ENCODE results near the gene FABP7. TPM values are rescaled to one million over a fixed set of nuclear protein-coding genes. Genes with fewer than 3 reads are reported as not detected.

The FABP7 gene
- total RNA-seq, 2 experiments from 2014 or later, result not detected

DNA sequence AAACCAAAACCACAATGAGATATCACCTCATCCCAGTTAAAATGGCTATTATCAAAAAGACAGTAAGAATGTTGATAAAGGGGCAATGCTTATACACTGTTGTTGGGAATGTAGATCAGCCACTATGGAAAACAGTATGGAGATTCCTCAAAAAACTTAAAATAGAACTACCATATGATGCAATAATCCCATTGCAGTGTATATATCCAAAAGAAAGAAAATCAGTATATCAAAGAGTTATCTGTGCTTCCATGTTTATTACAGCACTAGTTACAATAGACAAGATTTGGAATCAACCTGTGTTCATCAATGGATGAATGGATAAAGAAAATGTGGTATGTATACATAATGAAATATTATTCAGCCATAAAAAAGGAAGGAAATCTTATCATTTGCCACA is 3.5 kb upstream of the FABP7 start:
- POLR2A ChIA-PET, result no interaction called here
- H3K27ac ChIP-seq (ENCODE audit: low read depth, low read length, poor library complexity, severe bottlenecking), result no peak overlapping the region
- H2AFZ ChIP-seq (ENCODE audit: low read length), result no peak overlapping the region
- no peaks in the 10 kb centered on the region for H3K36me3 ChIP-seq (ENCODE audit: insufficient read depth, low read length)
- intact Hi-C loops (cut with micrococcal nuclease; ENCODE audit: unreplicated experiment), result no loop called here
- no peaks in the 10 kb centered on the region for H4K20me1 ChIP-seq (ENCODE audit: insufficient read depth, low read length)
- 0 out of 2 replicates have a peak, but pooled peaks cover 2% of the 10 kb centered on the region for H3K9me2 ChIP-seq (ENCODE audit: insufficient read depth, low read length)
- no peak overlapping the region for H3K4me3 ChIP-seq (ENCODE audit: low read depth, low read length, poor library complexity, severe bottlenecking)
- no TSS peak for BruUV-seq (replicated peaks)
- H3K4me1 ChIP-seq (ENCODE audit: insufficient read depth, low read length, poor library complexity, severe bottlenecking), result no peaks in the 10 kb centered on the region
- H3K79me2 ChIP-seq (ENCODE audit: insufficient read depth, low read depth, low read length), result no peaks in the 10 kb centered on the region
- DNase-seq (ENCODE audit: low spot score), result no peak
- no peaks in the 10 kb centered on the region for H3K9me3 ChIP-seq (ENCODE audit: low read length)
- no peak overlapping the region for H3K4me2 ChIP-seq (ENCODE audit: low read length)
- CTCF ChIA-PET (ENCODE audit: unreplicated experiment), result no interaction called here
- TF ChIP-seq CTCF (conservative IDR thresholded peaks at IDR 0.05; ENCODE audit: low read length) (no peak), EZH2phosphoT487 (IDR thresholded peaks at IDR 0.05; ENCODE audit: borderline replicate concordance, low read depth, low read length) (no peak)

GRCh38 chr6:122778302-122778701 is 1.2 kb upstream of the FABP7 start:
- no peak for TF ChIP-seq EZH2phosphoT487 (IDR thresholded peaks at IDR 0.05; ENCODE audit: borderline replicate concordance, low read depth, low read length)
- no peak for TF ChIP-seq CTCF (conservative IDR thresholded peaks at IDR 0.05; ENCODE audit: low read length)
- H3K4me3 ChIP-seq (ENCODE audit: low read depth, low read length, poor library complexity, severe bottlenecking), result no peak overlapping the region
- intact Hi-C loops (cut with micrococcal nuclease; ENCODE audit: unreplicated experiment), result no loop called here
- POLR2A ChIA-PET, result no interaction called here
- H3K4me2 ChIP-seq (ENCODE audit: low read length), result no peak overlapping the region
- no peak for DNase-seq (ENCODE audit: low spot score)
- H3K4me1 ChIP-seq (ENCODE audit: insufficient read depth, low read length, poor library complexity, severe bottlenecking), result no peaks in the 10 kb centered on the region
- H3K9me2 ChIP-seq (ENCODE audit: insufficient read depth, low read length), result 0 out of 2 replicates have a peak, but pooled peaks cover 2% of the 10 kb centered on the region
- H3K79me2 ChIP-seq (ENCODE audit: insufficient read depth, low read depth, low read length), result no peaks in the 10 kb centered on the region
- H3K9me3 ChIP-seq (ENCODE audit: low read length), result no peaks in the 10 kb centered on the region
- CTCF ChIA-PET (ENCODE audit: unreplicated experiment), result no interaction called here
- H3K36me3 ChIP-seq (ENCODE audit: insufficient read depth, low read length), result no peaks in the 10 kb centered on the region
- no TSS peak for BruUV-seq (replicated peaks)
- H2AFZ ChIP-seq (ENCODE audit: low read length), result no peak overlapping the region
- no peaks in the 10 kb centered on the region for H4K20me1 ChIP-seq (ENCODE audit: insufficient read depth, low read length)
- H3K27ac ChIP-seq (ENCODE audit: low read depth, low read length, poor library complexity, severe bottlenecking), result no peak overlapping the region

DNA sequence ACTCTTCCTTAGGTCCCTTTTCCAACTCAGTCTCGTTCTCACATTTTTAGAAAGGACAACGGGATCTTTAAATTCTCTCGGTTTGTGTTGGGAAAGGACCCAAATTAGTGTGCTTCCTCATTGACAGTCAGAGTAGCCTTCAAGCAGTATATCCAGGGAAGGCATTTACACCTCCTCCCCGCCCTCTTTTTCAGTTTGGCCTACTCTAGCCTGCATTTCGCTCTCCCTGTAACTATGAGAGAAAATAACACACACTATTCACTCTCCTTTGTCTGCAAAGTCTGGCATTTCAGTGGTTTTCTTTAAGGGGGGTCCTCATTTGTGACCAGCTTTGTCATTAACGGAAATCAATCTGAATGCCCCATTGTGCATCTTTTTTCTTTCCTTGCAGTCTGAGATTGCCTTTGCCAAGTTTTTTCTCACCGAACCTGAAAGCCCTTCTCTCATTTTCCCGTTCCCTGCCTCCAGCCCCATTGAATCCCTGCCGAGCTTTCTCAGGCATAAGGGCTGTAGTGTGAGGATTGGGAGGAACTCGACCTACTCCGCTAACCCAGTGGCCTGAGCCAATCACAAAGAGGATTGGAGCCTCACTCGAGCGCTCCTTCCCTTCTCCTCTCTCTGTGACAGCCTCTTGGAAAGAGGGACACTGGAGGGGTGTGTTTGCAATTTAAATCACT is 393 bp upstream of the FABP7 start:
- ChIA-PET CTCF (ENCODE audit: unreplicated experiment) (no interaction called here), POLR2A (no interaction called here)
- Histone ChIP-seq H3K4me1 (ENCODE audit: insufficient read depth, low read length, poor library complexity, severe bottlenecking) (no peaks in the 10 kb centered on the region), H3K4me2 (ENCODE audit: low read length) (no peak overlapping the region), H2AFZ (ENCODE audit: low read length) (no peak overlapping the region), H4K20me1 (ENCODE audit: insufficient read depth, low read length) (no peaks in the 10 kb centered on the region), H3K36me3 (ENCODE audit: insufficient read depth, low read length) (no peaks in the 10 kb centered on the region), H3K9me2 (ENCODE audit: insufficient read depth, low read length) (0 out of 2 replicates have a peak, but pooled peaks cover 2% of the 10 kb centered on the region), H3K27ac (ENCODE audit: low read depth, low read length, poor library complexity, severe bottlenecking) (no peak overlapping the region), H3K4me3 (ENCODE audit: low read depth, low read length, poor library complexity, severe bottlenecking) (no peak overlapping the region), H3K9me3 (ENCODE audit: low read length) (no peaks in the 10 kb centered on the region), H3K79me2 (ENCODE audit: insufficient read depth, low read depth, low read length) (no peaks in the 10 kb centered on the region)
- BruUV-seq (replicated peaks), result no TSS peak
- intact Hi-C loops (cut with micrococcal nuclease; ENCODE audit: unreplicated experiment), result no loop called here
- DNase-seq (ENCODE audit: low spot score), result no peak
- TF ChIP-seq EZH2phosphoT487 (IDR thresholded peaks at IDR 0.05; ENCODE audit: borderline replicate concordance, low read depth, low read length) (no peak), CTCF (conservative IDR thresholded peaks at IDR 0.05; ENCODE audit: low read length) (no peak)

Data from OCI-LY7 (cell line).